Thymus (tissue), 2 donors: ENCODE measurements around the gene KIFAP3. TPM values are rescaled to one million over a fixed set of nuclear protein-coding genes. Genes with fewer than 3 reads are reported as not detected.

Experiments
- polyA plus RNA-seq: library from polyadenylated mRNA; stranded (reverse); fragments of 200-250 nt; gene quantifications from one replicate; pipeline ENCODE4 v1.2.3, GENCODE V29; 2013
- total RNA-seq: library from RNA; stranded (reverse); fragments of 120-200 nt; gene quantifications from one replicate; pipeline ENCODE4 v1.2.4, GENCODE V29; 2013
- donor health status: healthy.

Gene KIFAP3
- total and polyA plus RNA-seq, 2 donors = 19.5 to 25.8 TPM

Other genes starting within 250 kb of the KIFAP3 start
- gene SCYL3, start 180.8 kb downstream of the KIFAP3 start, total RNA-seq = 13.5 TPM
- 10.0 TPM for gene SCYL3, start 180.8 kb downstream of the KIFAP3 start, polyA plus RNA-seq
- gene NTMT2, start 71.3 kb upstream of the KIFAP3 start, total RNA-seq = not detected
- not detected for gene NTMT2, start 71.3 kb upstream of the KIFAP3 start, polyA plus RNA-seq